KBM-7 (cell line): ENCODE measurements around the gene GLI1.

Source experiments
- DNase-seq: peaks from one replicate; pipeline ENCODE4 v3.0.0-alpha.2; 2015
- in situ Hi-C: fragments of 300-500 bp; cut with MboI; formaldehyde crosslinking; loops from 2 replicates; pipeline ENCODE4 v1.14.3; 2020; ENCODE audit warnings: low sequenced_read_pairs, low pct_unique_long_range_greater_than_20kb, mixed read lengths

GLI1 gene

GRCh38 chr12:57456737-57457490 is 2.7 kb upstream of the GLI1 start:
- in situ Hi-C loops, result no loop called here
- DNase-seq, result no peak

- no peak for DNase-seq
- in situ Hi-C loops, result no loop called here
Measured at GRCh38 chr12:57458665-57459054, 925 bp upstream of the GLI1 start.

GRCh38 chr12:57459055-57459749 is 383 bp upstream of the GLI1 start:
- DNase-seq, result peak; percentile 97
- in situ Hi-C loops, result no loop called here

GRCh38 chr12:57460468-57460784 is 841 bp downstream of the GLI1 start:
- DNase-seq, result no peak
- in situ Hi-C loops, result no loop called here

GRCh38 chr12:57460841-57461275 is 1.3 kb downstream of the GLI1 start:
- in situ Hi-C loops, result no loop called here
- DNase-seq, result no peak

- DNase-seq, result no peak
- in situ Hi-C loops, result no loop called here
Measured at GRCh38 chr12:57461276-57461916, 1.8 kb downstream of the GLI1 start.

- DNase-seq, result peak; percentile 20
- in situ Hi-C loops, result no loop called here
Measured at GRCh38 chr12:57461917-57462250, 2.3 kb downstream of the GLI1 start.

- in situ Hi-C loops, result no loop called here
- DNase-seq, result peak; percentile 95
Measured at GRCh38 chr12:57462251-57462911, 2.8 kb downstream of the GLI1 start.

- in situ Hi-C loops, result no loop called here
- DNase-seq, result no peak
Measured at GRCh38 chr12:57462912-57463253, 3.3 kb downstream of the GLI1 start.

- DNase-seq, result no peak
Measured at GRCh38 chr12:57464569-57464968, 5.0 kb downstream of the GLI1 start.

GRCh38 chr12:57465030-57465746 is 5.6 kb downstream of the GLI1 start:
- DNase-seq, result no peak
- in situ Hi-C loops, result no loop called here

More at GRCh38 chr12:57464569-57464968, 5.0 kb downstream of the GLI1 start:
- in situ Hi-C loops, result no loop called here

- in situ Hi-C loops, result no loop called here
- DNase-seq, result no peak
Measured at GRCh38 chr12:57465747-57466505, 6.3 kb downstream of the GLI1 start.

GRCh38 chr12:57467212-57467874 is 7.8 kb downstream of the GLI1 start:
- in situ Hi-C loops, result no loop called here
- no peak for DNase-seq

GRCh38 chr12:57467915-57468314 is 8.3 kb downstream of the GLI1 start:
- in situ Hi-C loops, result no loop called here
- DNase-seq, result no peak

- no peak for DNase-seq
- in situ Hi-C loops, result no loop called here
Measured at GRCh38 chr12:57469296-57470164, 9.9 kb downstream of the GLI1 start.

- in situ Hi-C loops, result no loop called here
- no peak for DNase-seq
Measured at GRCh38 chr12:57470286-57470969, 10.8 kb downstream of the GLI1 start.
